NCI-H1436 treated with DMSO at 0.1 percent for 48 hours (cell line): Measurements from ENCODE around the gene ITPR2.
"Not testable (repeated sequence)": the region's sequence is repeated elsewhere in the genome, so short reads cannot be mapped to it uniquely, and the experiment has no call there.

Experiments used
- DNase-seq: peaks from one replicate; lab custom pipeline; 2025; lab: John Stamatoyannopoulos, UW

The ITPR2 gene

DNA sequence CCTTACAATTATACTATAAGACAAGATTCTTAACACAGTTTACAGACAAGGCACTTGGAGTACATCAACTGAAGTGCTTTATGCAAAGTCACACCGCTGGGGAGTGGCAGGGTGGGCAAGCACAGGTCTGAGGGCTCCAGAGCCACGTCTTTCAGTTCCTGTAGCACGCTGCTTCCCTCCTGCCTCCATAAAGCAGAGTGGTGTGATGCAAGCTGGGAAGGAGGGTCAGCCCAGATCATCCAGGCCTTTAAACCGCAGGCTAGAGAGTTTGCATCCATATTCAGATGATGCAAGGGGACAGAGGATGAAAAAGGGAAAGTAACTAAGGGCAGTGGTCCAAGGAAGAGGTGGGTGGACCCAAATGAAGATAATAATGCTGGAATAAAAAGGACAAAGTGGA lies 132.6 kb downstream of the ITPR2 start:
- DNase-seq: no peak

- DNase-seq: no peak
Measured at GRCh38 chr12:26699237-26699636, 133.8 kb downstream of the ITPR2 start.

- DNase-seq: no peak
Measured at GRCh38 chr12:26698186-26698585, 134.8 kb downstream of the ITPR2 start.

DNA sequence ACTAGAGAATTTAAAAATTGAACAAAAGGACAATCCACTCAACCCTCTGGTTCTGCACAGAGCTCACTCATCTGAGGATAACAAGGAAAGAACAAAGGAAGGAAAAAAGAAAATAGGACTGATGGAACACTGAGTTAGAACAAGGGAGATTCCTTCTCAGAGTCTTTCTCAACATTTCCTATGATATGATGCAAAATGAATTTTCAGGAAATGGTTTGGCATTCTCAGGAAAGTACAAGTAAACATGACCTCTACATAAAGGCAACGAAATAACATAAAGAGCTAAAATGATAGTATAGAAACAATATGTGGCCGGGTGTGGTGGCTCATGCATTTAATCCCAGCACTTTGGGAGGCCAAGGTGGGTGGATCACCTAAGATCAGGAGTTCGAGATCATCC lies 135.8 kb downstream of the ITPR2 start:
- no peak for DNase-seq

GRCh38 chr12:26696613-26697092 lies 136.3 kb downstream of the ITPR2 start:
- no peak for DNase-seq

DNA sequence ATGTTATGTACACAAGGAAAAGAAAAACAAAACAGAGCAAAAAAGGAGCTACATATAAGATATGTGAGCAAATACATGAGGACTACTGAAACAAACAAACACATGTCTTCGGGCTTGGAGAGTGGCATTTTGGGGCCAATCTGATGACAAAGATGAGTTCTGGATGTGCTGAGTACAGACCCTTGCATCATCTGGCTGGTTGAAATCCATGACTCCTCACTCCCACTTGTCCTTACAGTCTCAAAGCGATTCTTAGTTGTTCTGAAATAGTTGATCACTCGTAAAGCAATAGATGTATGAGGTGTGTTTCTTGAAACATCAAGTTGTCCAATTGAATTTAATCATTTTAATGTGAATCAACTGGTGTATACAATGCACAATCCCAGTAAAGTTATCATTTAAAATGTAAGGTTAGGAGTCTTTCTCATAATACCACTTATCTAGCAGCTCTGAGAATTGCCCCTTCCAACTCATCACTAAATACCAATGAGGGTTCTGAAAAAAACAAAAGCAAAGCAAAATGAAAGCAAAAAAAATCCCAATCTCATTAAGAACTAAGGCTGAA lies 136.9 kb downstream of the ITPR2 start:
- no peak for DNase-seq

DNA sequence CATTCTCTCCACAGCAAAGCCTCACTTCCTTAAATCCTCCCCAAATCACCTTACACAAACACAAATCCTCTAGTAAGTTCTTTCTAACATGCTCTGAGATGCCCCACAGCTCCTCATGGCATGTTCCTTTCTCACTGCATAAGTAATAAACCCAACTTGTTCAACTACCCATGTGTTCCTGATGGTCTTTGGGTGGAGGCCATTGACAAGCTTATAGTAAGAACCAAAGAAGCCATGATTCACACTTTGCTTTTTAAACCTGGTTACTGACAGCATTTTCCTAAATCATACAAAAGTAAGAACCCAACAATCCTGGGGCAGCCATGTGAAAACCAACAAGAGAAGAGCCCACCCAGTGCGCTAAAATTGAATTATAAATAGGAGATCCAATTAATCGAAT lies 138.6 kb downstream of the ITPR2 start:
- DNase-seq: no peak

GRCh38 chr12:26692407-26692806 lies 140.6 kb downstream of the ITPR2 start:
- no peak for DNase-seq

DNA sequence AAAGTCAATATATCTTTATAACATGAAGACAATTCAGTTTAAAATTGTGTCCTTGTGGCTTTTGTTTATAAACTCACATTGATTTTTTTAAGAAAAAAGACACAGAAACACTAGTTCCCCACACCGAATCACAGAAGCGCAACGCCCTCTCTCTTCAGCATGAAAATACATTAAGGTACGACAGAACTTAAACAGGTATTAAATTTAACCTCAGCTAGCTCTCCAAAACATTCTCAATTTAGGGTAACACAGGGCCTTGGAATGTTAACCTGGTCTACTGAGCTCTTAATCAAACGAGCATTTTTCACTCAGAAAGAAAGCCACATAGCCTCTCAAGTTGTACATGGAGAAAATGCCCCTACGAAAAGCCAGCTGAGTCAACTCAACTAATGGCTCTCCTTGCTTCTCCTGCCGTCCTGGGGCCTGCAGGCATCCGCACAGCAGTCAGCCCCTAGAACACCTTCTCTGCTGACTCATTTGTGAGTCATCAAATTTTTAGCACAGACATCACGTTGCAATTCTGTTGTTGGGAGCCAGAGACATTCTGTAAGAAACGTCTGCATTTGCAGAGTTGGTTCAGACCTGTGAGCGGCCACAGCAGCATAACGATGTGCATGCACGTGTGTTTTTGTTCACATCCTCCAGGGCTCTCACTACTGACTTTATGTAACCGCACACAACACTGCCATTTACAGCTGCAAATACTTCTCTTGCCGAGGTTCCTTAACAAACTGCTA lies 141.6 kb downstream of the ITPR2 start:
- DNase-seq: no peak

GRCh38 chr12:26690601-26691000 lies 142.4 kb downstream of the ITPR2 start:
- DNase-seq: no peak

DNA sequence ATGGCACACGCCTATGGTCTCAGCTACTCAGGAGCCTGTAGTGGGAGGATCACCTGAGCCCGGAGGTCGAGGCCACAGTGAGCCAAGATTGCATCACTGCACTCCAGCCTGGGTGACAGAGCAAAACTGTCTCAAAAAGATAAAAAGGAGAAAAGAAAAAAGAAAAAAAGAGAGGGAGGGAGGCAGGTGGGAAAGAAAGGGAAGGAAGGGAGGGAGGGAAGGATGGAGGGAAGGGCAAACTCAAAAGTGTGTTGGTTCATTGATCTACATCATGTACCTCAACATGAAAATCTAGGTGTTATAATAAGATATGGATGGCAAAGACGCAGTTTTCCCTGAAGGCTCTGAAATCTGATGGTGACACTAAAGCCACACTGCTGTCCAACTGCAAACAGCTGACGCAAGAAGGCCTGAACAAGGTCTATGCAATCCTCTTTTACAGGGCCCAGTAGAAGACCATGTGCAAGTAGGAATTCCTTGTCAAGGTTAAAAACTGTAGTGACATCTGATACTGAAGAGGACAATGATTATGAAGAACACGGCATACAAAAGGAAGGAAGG lies 143.6 kb downstream of the ITPR2 start:
- DNase-seq: no peak

GRCh38 chr12:26688344-26688904 lies 144.6 kb downstream of the ITPR2 start:
- no peak for DNase-seq

- DNase-seq: no peak
Measured at GRCh38 chr12:26686408-26686807, 146.6 kb downstream of the ITPR2 start.

- no peak for DNase-seq
Measured at GRCh38 chr12:26684101-26684500, 148.9 kb downstream of the ITPR2 start.

GRCh38 chr12:26683443-26683842 lies 149.6 kb downstream of the ITPR2 start:
- DNase-seq: no peak

DNA sequence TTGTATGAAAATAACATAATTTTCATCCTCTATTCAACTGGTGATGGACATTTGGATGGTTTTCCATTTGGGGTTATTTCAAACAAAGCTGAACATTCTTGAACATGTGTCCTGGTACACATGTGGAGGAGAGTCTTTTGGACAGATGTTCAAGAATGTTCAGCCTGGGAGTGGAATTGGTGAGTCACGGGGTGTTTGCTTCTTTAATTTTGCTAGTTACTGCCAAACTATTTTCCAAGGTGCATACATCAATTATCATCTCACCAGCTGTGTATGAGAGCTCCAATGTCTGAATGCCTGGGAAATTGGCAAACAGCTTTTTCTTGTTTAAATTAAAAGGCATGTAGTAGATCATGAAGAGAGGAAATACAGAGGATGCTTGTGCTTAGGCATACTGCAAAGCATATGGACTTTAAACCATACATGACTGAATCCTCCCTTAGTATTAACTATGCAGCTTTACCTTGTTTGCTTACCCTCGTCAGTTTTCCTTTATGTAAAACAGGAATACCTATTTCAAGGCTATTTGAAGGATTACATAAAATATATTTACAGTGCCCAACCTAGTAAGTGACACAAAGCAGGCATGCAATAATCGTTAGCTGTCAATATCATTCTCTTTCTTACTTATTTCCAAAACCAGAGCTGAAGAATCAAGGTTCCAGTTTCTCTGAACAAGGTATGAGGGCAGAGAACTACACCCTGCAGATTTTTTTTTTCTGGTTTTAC lies 152.1 kb downstream of the ITPR2 start:
- DNase-seq: no peak

- no peak for DNase-seq
Measured at GRCh38 chr12:26678697-26679660, 154.0 kb downstream of the ITPR2 start.

DNA sequence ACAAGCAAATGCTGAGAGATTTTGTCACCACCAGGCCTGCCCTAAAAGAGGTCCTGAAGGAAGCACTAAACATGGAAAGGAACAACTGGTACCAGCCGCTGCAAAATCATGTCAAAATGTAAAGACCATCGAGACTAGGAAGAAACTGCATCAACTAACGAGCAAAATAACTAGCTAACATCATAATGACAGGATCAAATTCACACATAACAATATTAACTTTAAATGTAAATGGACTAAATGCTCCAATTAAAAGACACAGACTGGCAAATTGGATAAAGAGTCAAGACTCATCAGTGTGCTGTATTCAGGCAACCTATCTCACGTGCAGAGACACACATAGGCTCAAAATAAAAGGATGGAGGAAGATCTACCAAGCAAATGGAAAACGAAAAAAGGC lies 161.5 kb downstream of the ITPR2 start:
- DNase-seq: not testable (repeated sequence)

DNA sequence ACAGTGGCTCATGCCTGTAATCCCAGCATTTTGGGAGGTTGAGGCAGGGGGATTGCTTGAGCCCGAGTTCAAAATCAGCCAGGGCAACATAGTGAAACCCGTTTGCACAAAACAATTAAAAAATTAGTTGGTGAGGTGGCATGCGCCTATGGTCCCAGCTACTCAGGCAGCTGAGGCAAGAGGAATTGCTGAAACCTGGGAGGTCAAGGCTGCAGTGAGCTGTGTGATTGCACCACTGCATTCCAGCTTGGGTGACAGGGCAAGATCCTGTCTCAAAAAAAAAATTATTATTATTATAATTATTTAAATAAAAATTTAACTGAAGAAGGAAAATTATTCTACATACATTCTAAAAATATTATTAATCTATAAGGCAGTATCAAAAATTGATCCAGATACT lies 164.1 kb downstream of the ITPR2 start:
- DNase-seq: no peak

GRCh38 chr12:26668230-26668629 lies 164.8 kb downstream of the ITPR2 start:
- DNase-seq: no peak

- DNase-seq: no peak
Measured at GRCh38 chr12:26666286-26666685, 166.7 kb downstream of the ITPR2 start.
